ENCODE data around the gene IL4.

The IL4 gene

DNA sequence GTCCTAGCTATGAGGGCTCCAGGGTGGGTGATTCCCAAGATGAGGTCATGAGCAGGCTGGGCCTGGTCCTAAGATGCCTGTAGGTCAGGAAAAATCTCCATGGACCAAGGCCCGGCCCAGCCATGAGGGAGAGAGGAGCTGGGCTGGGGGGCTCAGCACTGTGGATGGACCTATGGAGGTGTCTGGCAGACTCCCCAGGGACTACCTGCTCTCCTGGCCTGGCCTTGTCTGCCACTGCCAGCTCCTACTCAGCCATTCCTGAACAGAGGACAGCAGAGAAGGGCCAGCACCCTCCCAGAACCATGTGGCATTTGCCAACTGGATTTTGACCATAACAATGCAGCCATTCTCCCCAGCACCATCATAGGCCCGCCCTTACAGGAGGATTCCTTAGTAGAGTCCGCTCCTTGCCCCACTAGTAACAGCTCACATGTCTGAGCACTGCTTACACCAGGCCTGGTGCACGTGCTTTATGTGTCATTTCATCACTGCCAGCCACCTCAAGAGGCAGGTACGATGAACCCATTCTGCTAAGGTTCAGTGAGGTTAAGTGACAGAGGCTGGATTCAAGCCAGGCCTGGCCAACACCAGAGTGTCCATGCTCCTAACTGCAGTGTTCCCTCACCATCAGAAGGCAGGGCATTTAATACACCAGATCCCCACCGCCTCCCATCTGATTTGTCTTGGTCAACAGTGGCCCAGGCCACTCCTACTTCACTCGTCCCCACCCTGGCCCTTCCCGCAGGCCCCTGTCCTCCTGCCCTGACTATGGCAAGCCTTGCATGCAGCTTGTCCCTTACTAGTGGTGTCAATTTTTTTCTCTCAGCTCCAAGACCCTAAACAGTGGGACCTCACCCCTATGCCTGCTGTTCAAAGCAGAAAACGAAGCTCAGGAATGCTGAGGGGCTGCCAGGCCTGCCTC, 15.1 kb upstream of the IL4 start:
- DNase-seq (ENCODE audit: low spot score), result no peak

DNA sequence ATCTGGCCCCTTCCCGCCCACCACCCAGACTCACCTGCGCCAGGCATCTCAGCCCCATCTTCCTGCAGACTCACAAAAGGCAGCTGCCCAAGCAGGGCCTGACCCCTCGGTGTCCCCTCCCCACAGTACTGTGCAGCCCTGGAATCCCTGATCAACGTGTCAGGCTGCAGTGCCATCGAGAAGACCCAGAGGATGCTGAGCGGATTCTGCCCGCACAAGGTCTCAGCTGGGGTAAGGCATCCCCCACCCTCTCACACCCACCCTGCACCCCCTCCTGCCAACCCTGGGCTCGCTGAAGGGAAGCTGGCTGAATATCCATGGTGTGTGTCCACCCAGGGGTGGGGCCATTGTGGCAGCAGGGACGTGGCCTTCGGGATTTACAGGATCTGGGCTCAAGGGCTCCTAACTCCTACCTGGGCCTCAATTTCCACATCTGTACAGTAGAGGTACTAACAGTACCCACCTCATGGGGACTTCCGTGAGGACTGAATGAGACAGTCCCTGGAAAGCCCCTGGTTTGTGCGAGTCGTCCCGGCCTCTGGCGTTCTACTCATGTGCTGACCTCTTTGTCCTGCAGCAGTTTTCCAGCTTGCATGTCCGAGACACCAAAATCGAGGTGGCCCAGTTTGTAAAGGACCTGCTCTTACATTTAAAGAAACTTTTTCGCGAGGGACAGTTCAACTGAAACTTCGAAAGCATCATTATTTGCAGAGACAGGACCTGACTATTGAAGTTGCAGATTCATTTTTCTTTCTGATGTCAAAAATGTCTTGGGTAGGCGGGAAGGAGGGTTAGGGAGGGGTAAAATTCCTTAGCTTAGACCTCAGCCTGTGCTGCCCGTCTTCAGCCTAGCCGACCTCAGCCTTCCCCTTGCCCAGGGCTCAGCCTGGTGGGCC, 13.9 kb upstream of the IL4 start:
- no peak for DNase-seq (ENCODE audit: low spot score)

DNA sequence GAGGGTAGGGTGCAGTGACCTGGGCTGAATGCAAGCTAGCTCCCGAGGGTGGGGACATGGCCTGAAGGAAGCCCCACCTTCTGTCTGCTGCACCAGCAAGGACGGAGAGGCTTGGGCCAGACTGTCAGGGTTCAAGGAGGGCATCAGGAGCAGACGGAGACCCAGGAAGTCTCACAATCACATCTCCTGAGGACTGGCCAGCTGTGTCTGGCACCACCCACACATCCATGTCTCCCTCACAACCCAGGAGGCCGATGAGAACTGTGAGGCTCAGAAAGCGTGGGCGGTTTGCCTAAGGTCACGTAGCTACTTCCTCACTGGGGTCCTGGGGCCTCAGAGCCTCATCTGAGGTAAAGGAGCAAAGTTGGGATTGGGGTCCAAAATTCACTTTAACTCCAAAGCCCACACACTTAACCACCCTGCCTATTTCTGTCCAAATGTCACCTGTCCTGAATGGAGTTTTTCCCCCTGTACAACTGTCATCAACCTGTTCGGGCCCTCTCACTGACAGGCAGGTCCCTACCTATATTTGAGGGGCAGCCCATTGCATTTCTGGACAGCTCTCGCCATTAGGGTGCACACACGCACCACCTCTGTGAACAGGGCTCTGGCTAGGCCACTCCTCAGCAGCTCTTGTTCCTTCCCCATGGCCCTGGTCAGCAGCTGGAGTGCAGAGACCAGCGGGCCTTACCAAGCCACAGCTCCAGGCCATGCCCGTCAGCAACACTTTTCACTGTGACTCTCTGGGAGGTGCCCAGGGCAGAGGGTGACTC, 12.4 kb upstream of the IL4 start:
- DNase-seq (ENCODE audit: low spot score), result no peak

DNA sequence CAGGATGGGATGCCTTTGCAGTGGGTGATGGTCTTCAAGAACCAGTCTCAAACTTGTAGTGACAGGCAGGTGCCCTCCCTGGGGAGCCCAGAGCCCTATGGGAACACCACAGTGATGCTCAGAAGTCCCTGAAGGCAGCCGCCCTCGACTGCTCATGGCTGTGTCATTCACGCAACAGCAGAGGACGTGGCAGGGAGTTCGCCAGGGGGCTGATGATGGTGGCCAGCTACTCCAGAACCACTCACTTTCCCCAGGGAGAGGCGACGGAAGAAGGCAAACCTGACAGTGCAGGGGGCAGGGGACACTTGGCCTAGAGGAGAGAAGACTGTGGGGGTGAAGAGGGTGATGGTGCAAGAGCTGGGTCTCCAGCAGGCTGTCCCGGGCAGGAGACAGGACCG, 11.8 kb upstream of the IL4 start:
- no peak for DNase-seq (ENCODE audit: low spot score)

DNA sequence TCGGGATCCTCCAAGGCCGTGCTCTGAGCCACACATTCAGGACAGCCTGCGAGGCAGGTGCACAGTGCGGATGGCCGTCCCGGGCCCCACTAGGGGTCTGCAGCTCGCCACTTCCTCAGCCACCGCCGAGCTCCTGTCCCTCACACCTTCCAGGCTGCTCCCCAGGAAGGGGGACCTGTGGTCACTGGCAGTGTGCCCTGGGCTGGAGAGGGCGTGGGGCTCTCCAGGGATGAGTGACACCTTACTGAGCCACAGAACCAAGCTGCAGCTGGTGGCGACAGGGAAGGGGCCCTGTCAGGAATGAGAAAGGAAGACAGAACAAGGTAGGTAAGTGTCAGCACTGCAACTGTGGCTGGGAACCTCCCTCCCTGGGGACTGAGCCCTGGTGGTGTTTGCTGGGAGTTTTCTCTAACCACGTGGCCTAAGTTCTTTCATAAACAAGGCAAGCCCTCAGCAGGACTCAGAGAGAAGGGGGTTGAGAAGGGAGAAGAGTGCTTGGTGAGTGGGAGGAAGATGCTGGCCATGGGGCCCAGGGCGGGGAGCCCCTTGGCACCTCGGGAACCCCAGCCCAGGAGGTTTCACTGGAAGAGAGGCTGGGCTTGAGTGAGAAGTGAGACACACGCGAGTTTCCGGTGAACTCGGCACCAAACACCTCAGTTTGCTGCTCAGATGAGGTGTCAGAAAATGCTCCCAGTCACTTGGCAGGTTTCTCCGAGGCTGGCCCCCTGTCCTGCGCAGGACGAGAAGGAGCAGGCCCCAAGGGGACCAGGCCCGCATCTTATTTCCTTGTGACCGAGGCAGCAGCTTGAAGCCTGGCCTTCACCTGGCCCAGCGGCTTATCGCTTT, 10.6 kb upstream of the IL4 start:
- no peak for DNase-seq (ENCODE audit: low spot score)

DNA sequence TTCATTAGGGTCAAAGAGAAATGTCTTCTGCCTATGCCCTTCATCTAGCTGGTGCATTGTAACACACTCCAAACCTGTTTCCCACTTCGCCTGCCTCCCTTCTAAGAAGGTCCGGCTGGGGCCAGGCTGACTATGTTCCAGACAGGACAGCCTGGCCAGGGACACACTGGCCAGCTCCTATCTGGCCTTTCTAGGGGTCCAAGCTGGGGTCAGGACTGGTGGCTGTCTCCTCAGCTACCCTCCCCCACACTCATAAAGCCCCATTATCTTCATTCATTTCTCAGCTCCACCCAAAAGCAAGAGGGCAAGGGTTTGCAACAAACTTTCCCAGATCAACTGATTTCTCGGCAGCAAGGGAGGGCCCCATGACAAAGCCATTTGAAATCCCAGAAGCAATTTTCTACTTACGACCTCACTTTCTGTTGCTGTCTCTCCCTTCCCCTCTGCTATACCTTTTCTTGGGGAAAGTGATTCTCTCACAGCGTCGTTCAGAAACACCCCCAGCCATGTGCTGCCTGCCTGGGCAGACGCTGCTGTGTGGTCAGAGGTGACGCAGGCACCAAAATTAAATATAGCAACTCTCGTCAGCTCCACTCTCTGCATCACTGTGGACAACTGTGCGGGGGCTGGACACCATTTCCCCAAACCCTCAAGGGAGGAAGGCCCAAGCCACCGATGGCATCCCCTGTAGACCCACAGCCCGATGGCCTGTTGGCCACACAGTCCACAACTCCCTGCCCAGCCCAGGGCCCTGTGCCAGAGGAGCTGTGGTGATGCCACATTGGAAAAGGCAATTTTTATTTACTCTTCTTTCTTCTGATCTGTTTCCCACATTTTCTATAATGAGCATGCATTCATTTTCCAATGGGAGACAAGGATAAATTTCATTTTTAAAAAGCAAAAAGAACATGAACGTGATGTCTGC, 9.8 kb upstream of the IL4 start:
- DNase-seq (ENCODE audit: low spot score), result no peak

DNA sequence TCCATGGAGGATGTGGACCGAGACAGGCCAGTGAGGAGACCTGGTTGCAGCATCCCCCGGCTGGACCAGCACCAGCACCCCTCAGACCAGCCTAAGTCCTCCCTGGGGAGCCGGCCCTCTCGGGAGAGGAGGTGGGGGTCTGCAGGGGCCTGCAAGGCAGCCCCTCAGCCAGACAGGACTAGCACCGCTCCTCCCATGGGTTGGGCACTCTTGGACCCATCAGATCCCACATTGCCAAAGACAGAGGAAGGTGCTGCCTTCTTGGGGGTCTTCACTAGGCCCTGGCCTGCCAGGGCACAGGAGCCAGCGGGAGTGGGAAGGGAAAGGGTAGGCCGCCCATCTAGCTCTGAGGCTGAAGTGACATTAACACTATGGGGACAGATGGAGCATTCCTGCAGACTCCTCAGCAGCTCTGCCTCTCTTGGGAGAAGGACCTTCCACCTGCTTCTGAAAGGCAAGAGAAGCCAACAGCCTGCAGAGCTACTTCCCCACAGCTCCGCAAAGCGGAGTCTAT, 9.0 kb upstream of the IL4 start:
- no peak for DNase-seq (ENCODE audit: low spot score)

DNA sequence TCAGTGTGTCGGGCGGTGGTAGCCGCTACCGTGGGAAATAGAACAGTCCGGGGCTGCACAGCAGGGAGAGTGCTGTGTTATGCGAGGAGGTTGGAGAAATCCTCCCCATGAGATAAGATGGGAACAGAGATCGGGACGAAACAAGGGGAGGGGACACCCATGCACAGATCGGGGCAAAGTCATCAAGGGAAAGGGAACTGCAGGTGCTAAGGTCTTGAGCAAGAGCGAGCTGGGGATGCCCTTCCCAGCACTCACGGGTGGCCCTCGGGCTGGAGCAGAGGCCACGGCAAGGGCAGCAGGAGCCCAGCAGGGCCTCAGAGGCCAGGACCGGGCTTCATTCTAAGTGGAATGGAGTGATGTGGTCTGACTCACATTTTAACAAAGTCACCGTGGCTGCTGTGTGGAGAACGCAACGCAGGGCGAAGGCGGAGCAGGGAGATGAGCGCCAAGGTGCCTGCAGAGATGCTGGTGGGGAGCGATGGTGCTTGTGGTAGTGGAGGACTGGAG, 8.2 kb upstream of the IL4 start:
- DNase-seq (ENCODE audit: low spot score), result no peak

DNA sequence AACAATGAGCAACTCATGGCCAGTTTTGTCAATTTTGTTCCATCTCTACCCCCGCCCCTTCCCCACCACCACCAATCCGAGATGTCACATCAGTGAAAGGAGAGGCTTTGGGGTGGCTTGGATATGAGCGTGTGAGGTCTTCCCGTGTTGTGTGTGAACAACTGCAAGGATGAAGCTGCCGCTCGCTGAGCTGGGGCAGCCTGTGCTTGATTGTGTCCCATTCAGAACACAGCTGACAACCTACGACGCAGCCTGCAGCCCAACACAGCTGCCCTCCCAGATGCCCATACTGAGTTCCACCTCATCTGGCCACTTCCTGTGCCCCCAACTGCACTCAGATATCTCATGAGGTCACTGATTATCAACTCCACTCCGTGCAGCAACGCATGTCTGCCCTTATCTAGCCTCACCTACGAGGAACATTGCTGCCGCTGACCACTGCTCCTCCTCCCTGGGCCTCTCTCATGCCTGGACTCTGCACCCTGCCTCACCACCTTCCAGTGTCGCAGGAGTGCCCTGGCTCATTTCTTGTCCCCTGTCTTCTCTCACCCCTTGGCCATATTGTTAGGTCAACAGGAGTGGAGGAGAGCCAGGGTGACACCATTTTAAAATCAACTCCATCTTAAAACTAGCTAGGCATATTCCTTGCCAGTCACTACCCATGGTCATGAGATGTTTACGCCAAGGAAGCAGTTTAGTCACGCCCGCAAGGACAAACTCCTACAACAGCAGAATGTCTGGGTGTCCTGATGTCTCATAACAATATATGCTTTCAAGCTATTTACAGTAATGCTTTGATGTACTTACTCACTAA, 7.3 kb upstream of the IL4 start:
- DNase-seq (ENCODE audit: low spot score), result no peak

DNA sequence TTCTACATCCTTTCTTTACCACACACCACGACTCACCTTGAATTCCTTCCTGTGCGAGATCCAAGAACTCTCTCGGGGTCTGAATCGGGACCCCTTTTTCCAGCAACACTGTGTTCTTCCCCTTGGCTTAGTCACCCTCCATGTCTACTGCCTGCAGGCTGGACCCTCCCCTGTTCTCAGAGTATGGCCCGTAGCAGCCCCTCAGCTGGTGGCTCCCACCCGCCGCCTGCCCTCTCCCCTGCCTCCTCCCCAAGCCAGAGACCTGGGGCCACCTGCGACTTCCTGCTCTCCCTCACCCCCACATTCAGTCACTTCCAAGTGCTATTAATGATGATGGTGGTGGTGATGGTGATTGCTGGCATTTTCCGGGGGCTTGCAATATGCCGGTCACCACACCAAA, 6.5 kb upstream of the IL4 start:
- no peak for DNase-seq (ENCODE audit: low spot score)

DNA sequence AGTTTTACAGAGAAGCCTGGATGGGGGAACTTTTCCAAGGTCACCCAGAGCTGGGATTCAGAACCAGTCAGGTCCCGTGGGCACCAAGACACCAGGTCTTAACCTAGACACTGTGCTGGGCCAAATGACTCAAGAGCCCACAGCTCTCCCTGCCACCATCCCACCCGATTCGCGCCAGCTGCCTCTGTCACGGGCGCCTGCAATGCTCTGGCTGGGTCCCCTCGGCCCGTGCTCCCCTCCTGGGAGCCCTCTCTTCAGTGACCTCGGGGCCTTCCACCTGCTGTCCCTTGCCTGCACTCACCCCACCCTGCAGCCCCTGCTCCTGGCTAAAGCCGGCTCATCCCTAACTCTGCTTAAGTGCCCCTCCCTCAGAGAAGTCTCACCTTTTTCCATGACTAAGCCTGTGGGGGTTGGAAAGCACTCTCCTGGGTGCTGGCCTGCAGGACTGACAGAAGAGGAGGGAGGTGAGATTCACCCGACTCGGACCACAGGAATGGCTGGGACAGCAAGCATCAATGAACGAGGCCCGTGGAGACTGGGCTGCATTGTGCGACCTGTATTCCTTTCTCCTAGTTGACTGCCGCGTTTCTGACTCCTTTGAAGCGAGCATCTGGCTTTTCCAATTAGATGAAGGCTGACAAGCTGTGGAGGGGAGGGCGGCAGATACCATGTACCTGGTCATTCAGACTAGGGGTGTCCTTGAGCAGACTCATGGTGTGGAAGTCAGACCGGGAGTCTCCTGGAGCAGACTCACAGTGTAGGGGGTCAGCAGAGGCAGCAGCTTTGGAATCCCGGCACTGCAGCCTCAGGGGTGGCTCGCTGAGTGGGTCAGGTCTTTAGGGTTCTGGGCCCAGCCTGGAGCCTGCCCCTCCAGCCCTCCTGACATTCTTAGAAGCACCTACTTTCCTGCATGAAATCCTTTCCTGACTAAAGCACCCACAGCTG, 5.8 kb upstream of the IL4 start:
- DNase-seq (ENCODE audit: low spot score), result no peak

DNA sequence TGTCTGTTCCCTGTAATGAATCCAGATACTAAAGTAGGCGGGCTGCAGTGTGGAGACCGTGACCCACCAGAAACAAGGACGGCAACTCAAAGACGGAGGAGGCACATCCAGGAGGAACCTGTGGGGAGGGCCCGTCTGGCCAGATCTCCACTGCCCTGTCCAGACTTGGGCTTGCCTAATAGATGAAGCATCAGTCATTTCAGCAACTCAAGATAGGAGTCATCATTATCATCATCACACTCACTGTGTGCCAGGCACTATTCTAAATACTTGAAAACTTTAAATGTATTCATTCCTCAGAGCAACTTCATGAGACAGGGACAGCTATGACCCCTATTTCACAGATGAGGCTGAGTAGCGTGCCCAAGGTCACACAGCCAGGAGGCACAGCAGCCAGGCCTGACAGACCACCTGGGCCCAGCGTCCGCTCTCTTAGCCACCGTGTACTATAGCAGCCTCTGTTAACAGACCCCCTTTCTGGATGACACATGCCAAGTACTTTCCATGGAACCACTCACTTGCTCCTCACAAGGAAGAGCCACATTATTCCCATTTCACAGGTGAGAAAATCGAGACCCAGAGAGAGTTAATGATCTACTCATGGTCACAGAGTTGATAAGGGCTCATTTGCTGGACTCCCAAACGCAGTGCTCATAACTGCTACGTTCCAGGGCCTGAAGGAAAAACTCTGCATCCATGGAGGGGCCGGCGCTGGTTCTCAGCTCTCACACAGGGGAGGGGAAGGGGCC, 4.9 kb upstream of the IL4 start:
- no peak for DNase-seq (ENCODE audit: low spot score)

DNA sequence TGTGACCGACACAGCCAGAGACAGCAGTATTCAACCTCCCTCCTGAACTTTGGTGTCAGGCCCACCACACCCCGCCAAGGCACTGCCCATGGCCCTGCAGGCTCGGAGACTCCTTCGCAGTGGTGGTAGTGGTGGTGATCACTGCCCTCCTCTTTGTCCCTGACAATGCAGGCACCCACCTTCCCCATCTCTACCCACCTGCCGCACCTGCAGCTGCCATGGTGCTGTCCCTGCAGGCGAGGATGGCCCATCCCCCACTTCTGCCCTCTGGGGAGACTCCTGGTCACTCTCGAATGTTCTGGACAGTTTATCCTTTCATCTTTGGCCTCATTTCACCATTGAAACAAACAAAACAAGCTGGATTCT, 4.4 kb upstream of the IL4 start:
- DNase-seq (ENCODE audit: low spot score), result no peak

DNA sequence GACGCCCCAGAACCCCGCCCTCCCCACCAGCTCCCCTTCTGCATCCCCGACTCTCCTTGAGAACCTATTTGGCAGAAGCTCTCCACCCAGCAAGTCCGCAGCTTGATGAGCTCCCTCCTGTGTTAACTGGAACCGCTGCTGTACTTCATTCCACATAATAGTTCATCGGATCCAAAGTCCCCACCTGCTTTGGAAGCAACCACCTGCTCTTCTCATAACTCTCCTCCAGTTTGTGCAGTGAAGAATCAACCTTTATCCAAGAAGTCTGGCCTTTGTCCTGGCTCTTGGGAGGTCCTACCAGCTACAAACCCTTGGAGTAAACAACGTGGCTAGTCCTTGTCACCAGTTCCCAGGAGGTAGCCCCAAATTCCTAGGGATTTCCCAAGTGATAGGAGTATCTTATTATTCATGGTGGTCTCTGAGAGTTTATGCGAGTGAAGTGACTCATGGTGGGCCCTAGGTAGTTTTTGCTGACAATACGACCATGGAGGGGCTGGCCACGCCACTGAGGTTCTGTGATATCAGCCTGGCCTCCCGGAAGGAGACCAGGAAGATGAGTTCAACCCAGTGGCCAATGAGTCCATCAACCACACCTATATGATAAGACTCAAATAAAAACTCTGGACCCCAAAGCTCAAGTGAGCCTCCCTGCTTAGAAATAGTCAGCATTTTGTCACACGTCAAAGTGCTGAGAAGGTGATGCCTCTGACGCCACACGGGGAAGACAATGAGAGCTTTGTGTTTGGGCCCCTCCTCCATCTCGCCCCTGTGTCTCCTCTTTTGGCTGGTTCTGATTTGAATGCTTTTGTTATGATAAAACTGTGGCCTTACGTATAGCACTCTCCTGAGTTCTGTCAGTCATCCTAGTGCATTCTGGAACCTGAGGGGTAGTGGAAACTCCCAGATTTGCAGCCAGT, 3.6 kb upstream of the IL4 start:
- DNase-seq (ENCODE audit: low spot score), result no peak

DNA sequence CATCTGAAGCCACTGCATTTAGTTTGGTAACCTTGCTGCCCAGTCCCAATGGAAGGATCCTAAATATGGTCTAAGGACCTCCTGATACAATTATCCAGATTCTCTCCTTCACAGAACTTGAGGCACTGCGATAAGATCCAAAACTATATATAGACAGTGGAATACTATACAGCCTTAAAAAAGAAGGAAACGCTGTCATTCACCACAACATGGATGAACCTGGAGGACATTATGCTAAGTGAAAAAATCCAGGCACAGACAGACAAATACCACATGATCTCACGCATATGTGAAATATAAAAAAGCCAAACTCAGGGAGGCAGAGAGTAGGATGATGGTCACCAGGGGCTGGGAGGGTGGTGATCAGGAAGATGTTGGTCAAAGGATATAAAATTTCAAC, 2.8 kb upstream of the IL4 start:
- no peak for DNase-seq (ENCODE audit: low spot score)

DNA sequence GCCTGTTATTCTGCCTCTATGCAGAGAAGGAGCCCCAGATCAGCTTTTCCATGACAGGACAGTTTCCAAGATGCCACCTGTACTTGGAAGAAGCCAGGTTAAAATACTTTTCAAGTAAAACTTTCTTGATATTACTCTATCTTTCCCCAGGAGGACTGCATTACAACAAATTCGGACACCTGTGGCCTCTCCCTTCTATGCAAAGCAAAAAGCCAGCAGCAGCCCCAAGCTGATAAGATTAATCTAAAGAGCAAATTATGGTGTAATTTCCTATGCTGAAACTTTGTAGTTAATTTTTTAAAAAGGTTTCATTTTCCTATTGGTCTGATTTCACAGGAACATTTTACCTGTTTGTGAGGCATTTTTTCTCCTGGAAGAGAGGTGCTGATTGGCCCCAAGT, 301 bp upstream of the IL4 start:
- DNase-seq (ENCODE audit: low spot score), result no peak
